K562 (cell line): Measurements from ENCODE around the gene SPTBN4. TPM values are rescaled to one million over a fixed set of nuclear protein-coding genes. Genes with fewer than 3 reads are reported as not detected.

Experiments used
- ARID2 ChIP-seq: fragments of 450-650 bp; IDR thresholded peaks from 2 replicates; pipeline ENCODE4 v1.6.1; 2017; ENCODE audit warnings: antibody characterized with exemption, mild to moderate bottlenecking
- CBX8 ChIP-seq: fragments of 200-600 bp; sonication (generic); IDR thresholded peaks from 2 replicates; pipeline ENCODE4 v1.6.1; 2012; ENCODE audit warnings: borderline replicate concordance, mixed run types, low read depth, mild to moderate bottlenecking, moderate library complexity, mixed read lengths, low read length, control low read depth, inconsistent platforms; ENCODE audit not compliant: poor library complexity, severe bottlenecking; ENCODE audit errors: extremely low read depth
- ELF4 ChIP-seq: fragments of 450-650 bp; formaldehyde crosslinking; IDR thresholded peaks from 2 replicates; pipeline ENCODE4 v1.4.0; 2022; ENCODE audit warnings: missing genetic modification characterization
- MAZ ChIP-seq, 2 experiments: fragments of 450-650 bp in 1 of 2; sonication (generic) in 1 of 2; formaldehyde crosslinking; IDR thresholded peaks in 1 of 2; conservative IDR thresholded peaks in 1 of 2; 2 replicates each; pipeline versions ENCODE4 v1.4.0 to v1.5.0; 2020; ENCODE audit warnings: mild to moderate bottlenecking in 1 of 2, missing genetic modification reagents in 1 of 2
- MEIS2 ChIP-seq: fragments of 450-650 bp; IDR thresholded peaks from 2 replicates; pipeline ENCODE4 v1.6.1; 2014; ENCODE audit warnings: mild to moderate bottlenecking; ENCODE audit not compliant: partially characterized antibody
- MTA2 ChIP-seq: fragments of 450-650 bp; IDR thresholded peaks from 2 replicates; pipeline ENCODE4 v1.6.1; 2016; ENCODE audit warnings: low read depth
- NELFE ChIP-seq: IDR thresholded peaks from 2 replicates; pipeline ENCODE4 v1.6.1; 2011; ENCODE audit warnings: mild to moderate bottlenecking; ENCODE audit not compliant: insufficient read depth, insufficient read length
- NUFIP1 ChIP-seq: fragments of 450-650 bp; IDR thresholded peaks from 2 replicates; pipeline ENCODE4 v1.6.1; 2018; ENCODE audit not compliant: partially characterized antibody
- POLR2H ChIP-seq: IDR thresholded peaks from 2 replicates; pipeline ENCODE4 v1.6.1; 2016; ENCODE audit warnings: missing genetic modification characterization, low read depth, mild to moderate bottlenecking, control low read depth, missing compliant biosample characterization, moderate library complexity
- SMAD4 ChIP-seq: fragments of 250-450 bp; sonication (Bioruptor Pico); conservative IDR thresholded peaks from 2 replicates; pipeline ENCODE4 v1.8.0; 2021; ENCODE audit warnings: inconsistent platforms, mild to moderate bottlenecking, moderate library complexity
- TCF3 ChIP-seq: sonication (generic); formaldehyde crosslinking; IDR thresholded peaks from 2 replicates; pipeline ENCODE4 v1.4.0; 2020; ENCODE audit warnings: mild to moderate bottlenecking, missing genetic modification reagents
- TCF7L2 ChIP-seq: fragments of 150-350 bp; IDR thresholded peaks from 2 replicates; pipeline ENCODE4 v1.6.1; 2016; ENCODE audit warnings: low read depth, mild to moderate bottlenecking, low read length, moderate library complexity
- YBX1 ChIP-seq: fragments of 450-650 bp; IDR thresholded peaks from 2 replicates; pipeline ENCODE4 v1.7.1; 2016; ENCODE audit warnings: mild to moderate bottlenecking
- ZFP36 ChIP-seq: fragments of 150-350 bp; IDR thresholded peaks from 2 replicates; pipeline ENCODE4 v1.6.1; 2018; ENCODE audit warnings: low read length, low read depth; ENCODE audit not compliant: partially characterized antibody
- ZKSCAN8 ChIP-seq: fragments of 200-800 bp; sonication (Bioruptor generic); IDR thresholded peaks from 2 replicates; pipeline ENCODE4 v1.6.1; 2016; ENCODE audit warnings: missing genetic modification characterization, missing compliant biosample characterization
- ZNF124 ChIP-seq: sonication (generic); formaldehyde crosslinking; IDR thresholded peaks from 2 replicates; pipeline ENCODE4 v1.8.1; 2022; ENCODE audit warnings: missing genetic modification reagents
- polyA plus RNA-seq, 8 experiments: library from polyadenylated mRNA; depleted of rRNA in 4 of 8; stranded (reverse) in 5 of 8; unstranded in 3 of 8; fragments of >200 nt; fragmentation: Nextera tagmentation in 2 of 8; fragmentation: Illumina TruSeq in 1 of 8; extraction: Ambion mirVana in 2 of 8; extraction: Trizol in 1 of 8; gene quantifications; 2 replicates each; pipeline versions ENCODE4 v1.2.1 to v1.2.3, GENCODE V29; 2011 to 2014; ENCODE audit warnings: inconsistent platforms in 1 of 8, missing spikeins in 1 of 8
- total RNA-seq, 7 experiments: library from RNA; depleted of rRNA in 6 of 7; stranded (reverse); fragments of >200 nt in 6 of 7; fragmentation: Illumina TruSeq in 2 of 7; extraction: Trizol in 2 of 7; gene quantifications; 2 replicates each; pipeline versions ENCODE4 v1.2.1 to v1.2.3, GENCODE V29; 2011 to 2021; ENCODE audit warnings: low replicate concordance in 1 of 7
- TF ChIP-seq, protein P1 (sequence below), 2 experiments: IDR thresholded peaks; 2 replicates each; pipeline ENCODE4 v1.6.1; 2012; ENCODE audit warnings: improper control_type of control experiment in 2 of 2, low read depth in 2 of 2, low read length in 2 of 2, borderline replicate concordance in 1 of 2
- TF ChIP-seq, protein P2 (sequence below): fragments of 450-650 bp; IDR thresholded peaks from 2 replicates; pipeline ENCODE4 v1.6.1; 2016; ENCODE audit warnings: missing biosample characterization, missing genetic modification characterization
- TF ChIP-seq, protein P3 (sequence below): fragments of 250-450 bp; sonication (Bioruptor Pico); IDR thresholded peaks from 2 replicates; pipeline ENCODE4 v1.5.0; 2022; ENCODE audit warnings: mild to moderate bottlenecking
- TF ChIP-seq, protein P4 (sequence below): sonication (generic); formaldehyde crosslinking; IDR thresholded peaks from 2 replicates; pipeline ENCODE4 v1.8.0; 2022; ENCODE audit warnings: mild to moderate bottlenecking, missing genetic modification reagents

The SPTBN4 gene
- total and polyA plus RNA-seq, 9 of the 15 experiments (the other 6 are each of a cell fraction or from before 2014, with no cell fraction given) = 0.01 to 1.5 (median 0.86) TPM

DNA sequence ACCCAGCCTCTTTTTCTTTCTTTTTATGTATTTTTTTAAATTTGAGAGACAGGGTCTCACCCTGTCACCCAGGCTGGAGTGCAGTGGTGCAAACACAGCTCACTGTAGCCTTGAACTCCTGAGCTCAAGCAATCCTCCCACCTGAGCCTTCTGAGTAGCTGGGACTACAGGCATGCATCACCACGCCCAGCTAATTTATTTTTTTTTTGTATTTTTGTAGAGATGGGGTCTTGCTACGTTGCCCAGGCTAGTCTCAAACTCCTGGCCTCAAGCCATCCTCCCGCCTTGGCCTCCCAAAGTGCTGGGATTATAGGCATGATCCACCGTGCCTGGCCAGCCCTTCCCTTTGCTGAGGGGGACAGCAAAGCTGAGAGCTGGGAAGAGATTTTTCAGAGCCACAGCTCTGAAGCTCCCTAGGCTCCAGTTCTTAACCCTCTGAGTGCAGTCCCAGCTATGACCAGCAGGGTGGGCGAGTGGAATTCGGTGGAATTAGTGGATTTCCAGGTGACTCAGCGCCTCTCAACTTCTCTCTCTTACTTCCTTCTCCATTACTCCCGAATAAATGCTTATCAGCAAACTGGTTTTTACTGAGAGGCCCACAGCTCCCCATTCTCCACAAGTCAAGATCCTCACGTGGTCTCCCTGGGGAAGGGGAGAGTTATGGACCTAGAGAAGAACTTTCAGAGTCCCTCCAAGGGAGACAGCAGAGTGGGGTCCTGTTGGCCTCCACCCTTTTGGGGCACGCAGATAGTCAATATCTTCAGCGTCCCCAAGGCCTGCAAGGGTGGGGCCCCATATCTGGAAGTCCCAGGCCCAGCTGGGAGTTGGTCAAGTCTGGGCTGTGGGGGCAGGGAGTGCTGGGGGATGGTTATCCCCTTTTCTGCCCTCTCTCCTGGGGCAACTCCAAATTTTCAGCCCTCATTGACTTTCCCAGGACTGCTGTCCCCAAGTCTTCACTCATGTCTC, 2.5 kb upstream of the SPTBN4 start (continued):
- TF ChIP-seq, protein P1, sequence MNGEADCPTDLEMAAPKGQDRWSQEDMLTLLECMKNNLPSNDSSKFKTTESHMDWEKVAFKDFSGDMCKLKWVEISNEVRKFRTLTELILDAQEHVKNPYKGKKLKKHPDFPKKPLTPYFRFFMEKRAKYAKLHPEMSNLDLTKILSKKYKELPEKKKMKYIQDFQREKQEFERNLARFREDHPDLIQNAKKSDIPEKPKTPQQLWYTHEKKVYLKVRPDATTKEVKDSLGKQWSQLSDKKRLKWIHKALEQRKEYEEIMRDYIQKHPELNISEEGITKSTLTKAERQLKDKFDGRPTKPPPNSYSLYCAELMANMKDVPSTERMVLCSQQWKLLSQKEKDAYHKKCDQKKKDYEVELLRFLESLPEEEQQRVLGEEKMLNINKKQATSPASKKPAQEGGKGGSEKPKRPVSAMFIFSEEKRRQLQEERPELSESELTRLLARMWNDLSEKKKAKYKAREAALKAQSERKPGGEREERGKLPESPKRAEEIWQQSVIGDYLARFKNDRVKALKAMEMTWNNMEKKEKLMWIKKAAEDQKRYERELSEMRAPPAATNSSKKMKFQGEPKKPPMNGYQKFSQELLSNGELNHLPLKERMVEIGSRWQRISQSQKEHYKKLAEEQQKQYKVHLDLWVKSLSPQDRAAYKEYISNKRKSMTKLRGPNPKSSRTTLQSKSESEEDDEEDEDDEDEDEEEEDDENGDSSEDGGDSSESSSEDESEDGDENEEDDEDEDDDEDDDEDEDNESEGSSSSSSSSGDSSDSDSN (IDR thresholded peaks at IDR 0.05; ENCODE audit: borderline replicate concordance in 1 of 2, low read depth in 2 of 2, low read length in 2 of 2) = no peak
- no peak for TF ChIP-seq YBX1
- TF ChIP-seq TCF3 (CRISPR knock-in tag) = peak; percentile 98
- TF ChIP-seq CBX8 = no peak
- TF ChIP-seq ELF4 (CRISPR knock-in tag) = no peak
- 0 out of 2 replicates have a peak, but pooled peaks have one; percentile 11 for TF ChIP-seq ARID2
- peak; percentile 89 for TF ChIP-seq SMAD4 (CRISPR knock-in tag)
- no peak for TF ChIP-seq NELFE
- no peak for TF ChIP-seq MEIS2
- TF ChIP-seq MTA2 = peak; percentile 88
- no peak for TF ChIP-seq NUFIP1
- TF ChIP-seq ZFP36 = no peak
- no peak for TF ChIP-seq ZNF124 (CRISPR knock-in tag)
- TF ChIP-seq TCF7L2 = no peak
- peak; percentile 76 to 85; a peak in 3 of 4 replicates for TF ChIP-seq MAZ (CRISPR knock-in tag; conservative IDR thresholded peaks at IDR 0.05 in 1 of 2, IDR thresholded peaks at IDR 0.05 in 1 of 2)
- peak; percentile 73; the same call in 1 of the 2 replicates for TF ChIP-seq ZKSCAN8 (CRISPR knock-in tag)
- TF ChIP-seq, protein P2, sequence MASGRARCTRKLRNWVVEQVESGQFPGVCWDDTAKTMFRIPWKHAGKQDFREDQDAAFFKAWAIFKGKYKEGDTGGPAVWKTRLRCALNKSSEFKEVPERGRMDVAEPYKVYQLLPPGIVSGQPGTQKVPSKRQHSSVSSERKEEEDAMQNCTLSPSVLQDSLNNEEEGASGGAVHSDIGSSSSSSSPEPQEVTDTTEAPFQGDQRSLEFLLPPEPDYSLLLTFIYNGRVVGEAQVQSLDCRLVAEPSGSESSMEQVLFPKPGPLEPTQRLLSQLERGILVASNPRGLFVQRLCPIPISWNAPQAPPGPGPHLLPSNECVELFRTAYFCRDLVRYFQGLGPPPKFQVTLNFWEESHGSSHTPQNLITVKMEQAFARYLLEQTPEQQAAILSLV (tag) = no peak
- TF ChIP-seq, protein P3, sequence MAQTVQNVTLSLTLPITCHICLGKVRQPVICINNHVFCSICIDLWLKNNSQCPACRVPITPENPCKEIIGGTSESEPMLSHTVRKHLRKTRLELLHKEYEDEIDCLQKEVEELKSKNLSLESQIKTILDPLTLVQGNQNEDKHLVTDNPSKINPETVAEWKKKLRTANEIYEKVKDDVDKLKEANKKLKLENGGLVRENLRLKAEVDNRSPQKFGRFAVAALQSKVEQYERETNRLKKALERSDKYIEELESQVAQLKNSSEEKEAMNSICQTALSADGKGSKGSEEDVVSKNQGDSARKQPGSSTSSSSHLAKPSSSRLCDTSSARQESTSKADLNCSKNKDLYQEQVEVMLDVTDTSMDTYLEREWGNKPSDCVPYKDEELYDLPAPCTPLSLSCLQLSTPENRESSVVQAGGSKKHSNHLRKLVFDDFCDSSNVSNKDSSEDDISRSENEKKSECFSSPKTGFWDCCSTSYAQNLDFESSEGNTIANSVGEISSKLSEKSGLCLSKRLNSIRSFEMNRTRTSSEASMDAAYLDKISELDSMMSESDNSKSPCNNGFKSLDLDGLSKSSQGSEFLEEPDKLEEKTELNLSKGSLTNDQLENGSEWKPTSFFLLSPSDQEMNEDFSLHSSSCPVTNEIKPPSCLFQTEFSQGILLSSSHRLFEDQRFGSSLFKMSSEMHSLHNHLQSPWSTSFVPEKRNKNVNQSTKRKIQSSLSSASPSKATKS (CRISPR knock-in tag) = no peak
- TF ChIP-seq, protein P4, sequence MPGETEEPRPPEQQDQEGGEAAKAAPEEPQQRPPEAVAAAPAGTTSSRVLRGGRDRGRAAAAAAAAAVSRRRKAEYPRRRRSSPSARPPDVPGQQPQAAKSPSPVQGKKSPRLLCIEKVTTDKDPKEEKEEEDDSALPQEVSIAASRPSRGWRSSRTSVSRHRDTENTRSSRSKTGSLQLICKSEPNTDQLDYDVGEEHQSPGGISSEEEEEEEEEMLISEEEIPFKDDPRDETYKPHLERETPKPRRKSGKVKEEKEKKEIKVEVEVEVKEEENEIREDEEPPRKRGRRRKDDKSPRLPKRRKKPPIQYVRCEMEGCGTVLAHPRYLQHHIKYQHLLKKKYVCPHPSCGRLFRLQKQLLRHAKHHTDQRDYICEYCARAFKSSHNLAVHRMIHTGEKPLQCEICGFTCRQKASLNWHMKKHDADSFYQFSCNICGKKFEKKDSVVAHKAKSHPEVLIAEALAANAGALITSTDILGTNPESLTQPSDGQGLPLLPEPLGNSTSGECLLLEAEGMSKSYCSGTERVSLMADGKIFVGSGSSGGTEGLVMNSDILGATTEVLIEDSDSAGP (CRISPR knock-in tag) = no peak
- TF ChIP-seq POLR2H = no peak
